GM18526 (cell line): ENCODE results near the gene RNPS1.

Experiments used
- POLR2A ChIP-seq: IDR thresholded peaks from 3 replicates; pipeline ENCODE4 v1.6.1; 2011; ENCODE audit not compliant: insufficient read length; ENCODE audit errors: extremely low read depth

RNPS1 gene

GRCh38 chr16:2213817-2214718 lies 53.9 kb downstream of the RNPS1 start:
- no peak for TF ChIP-seq POLR2A

GRCh38 chr16:2212362-2213324 lies 55.3 kb downstream of the RNPS1 start:
- no peak for TF ChIP-seq POLR2A

DNA sequence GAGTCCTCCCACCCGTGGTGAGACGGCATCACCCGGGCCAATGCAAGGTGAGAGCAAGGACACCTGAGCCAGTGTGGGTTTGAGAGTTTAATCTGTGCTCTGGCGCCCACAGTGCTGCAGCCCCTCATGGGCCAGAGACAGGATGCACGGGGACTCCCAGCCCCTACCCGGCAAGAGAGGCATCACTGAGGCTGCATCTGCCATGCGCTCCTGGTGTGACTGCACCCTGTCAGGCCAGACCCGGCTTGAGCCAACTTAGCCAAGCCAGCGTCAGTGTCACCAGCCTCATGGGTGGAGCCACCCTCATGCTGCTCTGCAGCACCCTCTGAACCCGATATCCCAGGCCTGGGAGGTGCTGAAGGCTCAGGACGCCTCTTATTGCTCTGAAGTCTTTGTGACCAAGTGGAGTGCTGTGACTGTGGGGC lies 56.0 kb downstream of the RNPS1 start:
- no peak for TF ChIP-seq POLR2A

DNA sequence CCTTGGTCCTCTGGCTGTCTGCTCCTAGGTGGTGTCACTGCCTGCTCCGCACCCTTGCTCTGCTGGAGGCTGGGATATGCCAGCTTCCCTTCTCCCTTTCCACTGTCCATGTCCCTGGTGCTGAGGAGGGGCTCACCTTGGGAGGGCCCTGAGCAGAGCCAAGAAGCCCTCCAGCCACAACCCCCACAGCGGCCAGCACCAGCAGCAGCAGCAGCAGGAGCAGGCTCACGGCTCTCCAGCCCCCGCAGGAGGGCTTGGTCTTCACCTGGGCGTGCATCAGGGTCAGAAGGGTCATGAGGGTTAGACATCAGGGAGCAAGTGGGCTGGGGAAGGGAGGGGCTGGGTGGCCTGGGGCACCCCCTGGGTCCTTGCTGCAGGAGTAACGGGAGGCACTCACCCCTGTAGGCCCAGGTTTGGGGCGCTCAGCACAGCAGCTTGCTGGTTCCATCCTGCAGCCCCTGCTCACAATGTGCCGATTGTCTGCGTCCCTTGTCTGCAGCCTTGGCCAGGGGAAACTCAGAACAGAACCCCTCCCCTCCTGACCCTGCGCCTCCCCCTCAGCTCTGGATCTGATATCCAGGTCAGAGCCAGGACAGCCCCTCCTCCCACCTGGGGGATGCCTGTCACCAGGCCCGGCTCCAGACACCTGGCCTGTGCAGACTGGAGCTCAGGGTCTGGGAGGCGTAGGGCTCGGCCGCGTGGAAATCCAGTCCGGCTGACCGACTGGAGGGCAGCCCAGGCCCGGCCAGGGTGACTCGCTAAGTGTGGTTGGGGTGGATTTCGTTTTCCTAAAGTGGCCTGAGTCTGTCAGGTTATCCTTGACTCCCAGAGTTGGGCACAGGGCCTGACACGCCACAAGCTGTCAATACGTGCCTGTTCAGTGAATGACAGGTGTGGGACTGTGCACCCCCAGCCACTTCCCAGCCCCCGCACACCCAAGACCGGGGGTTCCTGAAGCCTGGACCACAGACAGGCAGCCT lies 57.2 kb downstream of the RNPS1 start, which contains the start of gene BRICD5:
Gene BRICD5, minus strand, starts transcription at position 478 of the 980 bp plus-strand sequence. Its CDS starts 30 bp downstream, at position 448.
- peak; percentile 10 for TF ChIP-seq POLR2A

- no peak for TF ChIP-seq POLR2A
These were observed 58.0 kb downstream of the RNPS1 start for GRCh38 chr16:2210009-2210332.

DNA sequence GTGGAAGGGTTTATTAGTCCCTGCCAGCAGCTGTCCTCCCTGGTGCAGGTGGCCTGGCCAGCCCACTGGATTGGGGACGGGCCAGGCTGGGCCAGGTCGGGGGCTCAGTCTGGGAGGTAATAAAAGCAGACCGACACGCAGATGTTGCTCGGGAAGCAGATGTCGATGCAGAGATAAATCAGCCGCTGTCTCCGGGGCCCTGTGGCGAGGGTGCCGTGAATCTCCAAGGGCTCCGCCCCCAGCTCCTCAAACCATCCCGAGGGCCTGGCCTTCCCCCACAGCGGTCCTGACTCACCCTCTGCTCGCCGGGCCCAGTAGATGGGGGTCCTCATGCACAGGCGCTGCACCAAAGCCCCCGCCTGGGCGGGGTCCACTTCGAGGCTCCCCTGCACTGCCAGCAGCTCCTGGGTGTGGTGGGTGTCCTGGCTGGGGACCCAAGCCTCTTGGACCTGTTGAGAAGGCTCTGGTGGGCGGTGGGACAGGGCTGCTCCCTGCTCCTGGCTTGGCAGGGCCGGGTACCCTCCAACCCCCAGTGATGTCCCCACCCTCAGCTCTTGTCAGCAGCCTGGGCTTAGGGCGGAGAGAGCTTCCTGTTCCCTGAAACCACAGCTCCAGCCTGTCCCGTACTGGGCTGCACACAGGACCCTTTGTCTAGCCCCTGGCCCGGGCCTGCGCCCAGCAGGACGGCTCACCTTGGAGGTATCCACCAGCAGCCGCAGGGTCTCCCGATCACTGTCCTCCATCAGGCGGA lies 58.5 kb downstream of the RNPS1 start:
- TF ChIP-seq POLR2A = no peak

- no peak for TF ChIP-seq POLR2A
These were observed 59.2 kb downstream of the RNPS1 start for GRCh38 chr16:2208772-2209171.

GRCh38 chr16:2208308-2208707 lies 59.6 kb downstream of the RNPS1 start:
- TF ChIP-seq POLR2A = no peak

DNA sequence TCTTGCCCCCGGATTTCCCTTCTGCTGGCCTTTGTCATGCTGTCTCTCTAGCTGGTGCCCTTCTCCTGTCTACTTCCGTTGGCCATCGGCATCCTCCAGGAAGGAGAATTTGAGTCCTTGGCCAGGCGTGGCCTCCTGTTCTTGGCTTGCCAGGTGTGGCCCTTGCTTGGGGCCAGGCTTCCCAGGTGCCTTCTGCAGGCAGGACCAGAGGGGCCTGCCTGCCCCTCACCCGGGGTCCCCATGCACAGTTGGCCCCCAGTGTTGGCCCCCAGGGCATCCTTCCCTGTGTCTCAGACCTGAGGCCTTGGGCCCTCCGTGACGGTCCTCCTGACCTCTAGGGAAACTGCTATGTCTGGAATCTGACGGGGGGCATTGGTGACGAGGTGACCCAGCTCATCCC lies 60.1 kb downstream of the RNPS1 start:
- TF ChIP-seq POLR2A = no peak

DNA sequence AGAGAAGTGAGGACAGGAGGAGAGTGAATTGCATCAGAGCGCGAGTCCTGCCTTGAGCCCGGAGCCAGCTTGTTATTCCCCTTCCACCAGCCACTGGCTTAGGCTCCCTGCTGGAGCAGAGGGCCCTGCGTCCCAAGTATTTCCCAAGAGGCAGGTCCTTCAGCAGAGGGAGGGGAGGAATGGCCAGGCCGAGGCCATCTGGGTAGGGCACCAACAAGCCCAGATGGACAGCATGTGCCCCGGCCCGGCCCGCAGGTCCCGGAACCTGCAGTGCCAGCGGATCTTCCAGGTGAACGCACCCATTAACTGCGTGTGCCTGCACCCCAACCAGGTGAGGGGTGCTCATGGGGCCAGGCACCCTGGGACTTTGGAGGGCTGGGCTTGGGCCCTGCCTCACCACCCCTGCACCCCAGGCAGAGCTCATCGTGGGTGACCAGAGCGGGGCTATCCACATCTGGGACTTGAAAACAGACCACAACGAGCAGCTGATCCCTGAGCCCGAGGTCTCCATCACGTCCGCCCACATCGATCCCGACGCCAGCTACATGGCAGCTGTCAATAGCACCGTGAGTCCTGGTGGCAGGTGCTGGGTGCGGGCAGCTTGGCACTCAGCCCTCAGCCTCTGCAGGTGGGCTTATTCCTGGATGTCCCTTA lies 61.0 kb downstream of the RNPS1 start:
- no peak for TF ChIP-seq POLR2A

- TF ChIP-seq POLR2A = no peak
These were observed 61.5 kb downstream of the RNPS1 start for GRCh38 chr16:2206420-2206779.

DNA sequence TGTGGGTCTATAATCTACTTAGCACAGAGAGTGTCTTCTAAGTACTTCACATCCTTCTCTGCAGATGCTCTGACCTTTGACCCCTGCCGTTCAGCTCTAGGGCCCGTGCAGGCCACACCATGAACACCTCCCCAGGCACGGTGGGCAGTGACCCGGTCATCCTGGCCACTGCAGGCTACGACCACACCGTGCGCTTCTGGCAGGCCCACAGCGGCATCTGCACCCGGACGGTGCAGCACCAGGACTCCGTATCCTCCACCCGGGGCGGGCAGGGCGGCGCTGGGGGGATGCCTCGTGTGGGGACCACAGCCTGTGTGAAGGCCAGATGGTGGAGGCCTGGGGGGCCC lies 62.0 kb downstream of the RNPS1 start:
- TF ChIP-seq POLR2A = no peak

GRCh38 chr16:2205104-2205966 lies 62.6 kb downstream of the RNPS1 start, which contains the start of gene MLST8:
Gene MLST8 (plus strand): TSS chr16:2205454. CDS start chr16:2206086, 632 bp downstream.
- TF ChIP-seq POLR2A = peak; percentile 93
